GM23248 (cell line): ENCODE measurements around the gene VASN.

Experiments
- EZH2 ChIP-seq: fragments of 200-600 bp; sonication (generic); IDR thresholded peaks from 2 replicates; pipeline ENCODE4 v1.6.1; 2018; ENCODE audit warnings: antibody characterized with exemption, mild to moderate bottlenecking; ENCODE audit not compliant: insufficient read depth, poor library complexity, severe bottlenecking
- EZH2phosphoT487 ChIP-seq: fragments of 200-600 bp; sonication (generic); IDR thresholded peaks from 2 replicates; pipeline ENCODE4 v1.6.1; 2018; ENCODE audit warnings: antibody characterized with exemption, moderate library complexity, mild to moderate bottlenecking, low read depth; ENCODE audit not compliant: insufficient read depth

DNA sequence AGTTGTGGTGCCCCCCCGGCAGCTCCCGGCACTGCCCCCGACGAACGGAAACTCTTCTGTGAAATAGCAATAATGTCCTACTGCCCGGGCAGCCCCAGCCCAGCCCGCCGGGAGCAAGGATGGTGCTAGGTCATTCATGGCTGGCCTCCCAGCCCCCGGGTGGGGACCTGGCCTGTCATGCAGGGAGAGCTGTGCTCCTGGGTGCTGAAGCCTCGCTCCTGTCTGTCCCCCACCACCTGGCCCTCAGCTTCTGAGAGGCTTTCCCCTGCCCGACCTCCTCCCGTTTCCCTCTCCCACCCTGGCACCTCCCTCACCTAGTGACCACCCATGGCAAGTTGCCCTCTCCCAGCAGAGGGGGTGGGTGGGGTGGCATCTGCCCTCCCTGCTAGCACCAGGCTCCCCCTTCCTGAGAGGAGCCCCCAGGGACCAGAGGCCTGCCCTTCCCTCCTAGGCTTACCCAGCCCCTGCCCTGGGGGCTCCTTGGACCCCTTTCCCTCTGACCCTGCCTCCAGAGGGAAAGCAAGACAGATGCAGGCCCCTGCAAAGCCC is 34.0 kb upstream of the VASN start:
- TF ChIP-seq EZH2 (no peak), EZH2phosphoT487 (no peak)
